WTC11 (cell line): ENCODE results near the gene STK32C. TPM values are rescaled to one million over a fixed set of nuclear protein-coding genes. Genes with fewer than 3 reads are reported as not detected.

Experiments used
- ATAC-seq: fragments of 200-7000 bp; cut with Tn5 transposase; 2 replicates; pipeline ENCODE4 v1.10.0; 2021; ENCODE audit warnings: mild to moderate bottlenecking, moderate library complexity
- CTCF ChIA-PET: fragments of 300-600 bp; sonication (Branson Sonifier 250); formaldehyde crosslinking; loops from one replicate; lab custom pipeline; 2021; ENCODE audit warnings: antibody characterized with exemption; lab: Charles Lee
- POLR2A ChIA-PET: fragments of 350-600 bp; sonication (Branson Sonifier 250); formaldehyde crosslinking; loops from one replicate; lab custom pipeline; 2021; ENCODE audit warnings: antibody characterized with exemption; lab: Charles Lee
- DNase-seq: peaks from one replicate; pipeline ENCODE4 v3.0.0; 2021; ENCODE audit warnings: low spot score
- H3K27ac Mint-ChIP-seq: 2 replicates; pipeline ENCODE4 v1.8.0; 2021; ENCODE audit warnings: mixed read lengths
- H3K27me3 Mint-ChIP-seq: 2 replicates; pipeline ENCODE4 v1.8.0; 2021; ENCODE audit warnings: low read depth, mild to moderate bottlenecking, moderate library complexity, mixed read lengths
- H3K36me3 Mint-ChIP-seq: 2 replicates; pipeline ENCODE4 v1.8.0; 2021; ENCODE audit warnings: mixed read lengths
- H3K4me1 Mint-ChIP-seq: 2 replicates; pipeline ENCODE4 v1.8.0; 2022; ENCODE audit warnings: mixed read lengths
- H3K4me3 Mint-ChIP-seq: 2 replicates; pipeline ENCODE4 v1.8.0; 2021; ENCODE audit warnings: mild to moderate bottlenecking, moderate library complexity, mixed read lengths
- H3K9me3 Mint-ChIP-seq: 2 replicates; pipeline ENCODE4 v1.8.0; 2021; ENCODE audit warnings: mixed read lengths
- ATF1 ChIP-seq: sonication (generic); formaldehyde crosslinking; IDR thresholded peaks from 2 replicates; pipeline ENCODE4 v1.8.1; 2023; ENCODE audit warnings: mild to moderate bottlenecking, moderate library complexity, missing genetic modification reagents
- CREM ChIP-seq: sonication (generic); formaldehyde crosslinking; IDR thresholded peaks from 2 replicates; pipeline ENCODE4 v1.8.1; 2022; ENCODE audit warnings: mild to moderate bottlenecking, missing genetic modification reagents, moderate library complexity
- FOXP1 ChIP-seq: sonication (generic); formaldehyde crosslinking; IDR thresholded peaks from 2 replicates; pipeline ENCODE4 v1.8.0; 2022; ENCODE audit warnings: missing genetic modification reagents, mild to moderate bottlenecking, moderate library complexity, borderline replicate concordance
- GRHL2 ChIP-seq: fragments of 250-450 bp; sonication (Bioruptor Pico); IDR thresholded peaks from 2 replicates; pipeline ENCODE4 v1.8.0; 2022; ENCODE audit warnings: mild to moderate bottlenecking, moderate library complexity; ENCODE audit not compliant: insufficient replicate concordance, severe bottlenecking
- SP1 ChIP-seq: sonication (generic); formaldehyde crosslinking; conservative IDR thresholded peaks from 2 replicates; pipeline ENCODE4 v1.8.1; 2022; ENCODE audit warnings: missing genetic modification reagents
- ZNF281 ChIP-seq: sonication (generic); formaldehyde crosslinking; IDR thresholded peaks from 2 replicates; pipeline ENCODE4 v1.8.0; 2023; ENCODE audit warnings: mild to moderate bottlenecking, missing genetic modification reagents
- ZNF396 ChIP-seq: fragments of 250-450 bp; sonication (Bioruptor Pico); IDR thresholded peaks from 2 replicates; pipeline ENCODE4 v1.8.0; 2021; ENCODE audit warnings: mild to moderate bottlenecking, moderate library complexity, borderline replicate concordance
- ZNF532 ChIP-seq: fragments of 250-450 bp; sonication (Bioruptor Pico); IDR thresholded peaks from 2 replicates; pipeline ENCODE4 v1.9.0; 2021; ENCODE audit warnings: mild to moderate bottlenecking, borderline replicate concordance
- ZSCAN18 ChIP-seq: fragments of 250-450 bp; sonication (Bioruptor Pico); IDR thresholded peaks from 2 replicates; pipeline ENCODE4 v2.1.2; 2022; ENCODE audit warnings: mild to moderate bottlenecking, moderate library complexity
- total RNA-seq: library from RNA; stranded (reverse); gene quantifications from 3 replicates; pipeline ENCODE4 v1.2.3, GENCODE V29; 2021
- TF ChIP-seq, protein P1 (sequence below): sonication (generic); formaldehyde crosslinking; IDR thresholded peaks from 2 replicates; pipeline ENCODE4 v1.8.1; 2023; ENCODE audit warnings: mild to moderate bottlenecking, missing genetic modification reagents, moderate library complexity
- TF ChIP-seq, protein P2 (sequence below): fragments of 250-450 bp; sonication (Bioruptor Pico); IDR thresholded peaks from 2 replicates; pipeline ENCODE4 v1.9.0; 2021; ENCODE audit warnings: mild to moderate bottlenecking
- TF ChIP-seq, protein P3 (sequence below): sonication (generic); formaldehyde crosslinking; IDR thresholded peaks from 2 replicates; pipeline ENCODE4 v1.8.1; 2023; ENCODE audit warnings: mild to moderate bottlenecking, missing genetic modification reagents, borderline replicate concordance
- TF ChIP-seq, protein P4 (sequence below): fragments of 200-600 bp; IDR thresholded peaks from 2 replicates; pipeline ENCODE4 v1.8.0; 2022; ENCODE audit warnings: antibody characterized with exemption

The STK32C gene
- total RNA-seq, 1 experiment from 2014 or later: 20.7 TPM

DNA sequence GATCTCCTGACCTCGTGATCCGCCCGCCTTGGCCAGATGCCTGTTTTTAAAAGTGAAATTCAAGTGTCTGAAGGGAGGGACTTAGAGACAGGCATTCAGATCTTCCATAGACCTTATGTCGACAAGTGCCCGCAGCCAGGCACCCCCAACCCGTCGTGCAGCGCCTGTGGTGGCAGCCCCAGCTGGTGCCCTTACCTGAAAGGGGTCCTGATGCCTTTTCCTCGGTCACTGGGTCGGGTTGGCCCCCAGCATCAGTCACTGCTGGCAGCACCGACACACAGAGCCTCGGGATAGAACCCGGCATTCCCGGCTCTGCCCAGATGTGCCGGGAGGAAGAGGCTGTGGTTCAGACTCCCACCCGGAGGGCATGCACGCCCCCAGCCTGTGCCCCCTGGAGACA is 47.5 kb upstream of the STK32C start:
- Mint-ChIP-seq H3K4me1 (no peaks in the 10 kb centered on the region), H3K4me3 (no peak overlapping the region), H3K27ac (no peak overlapping the region), H3K9me3 (no peaks in the 10 kb centered on the region), H3K27me3 (peaks cover 7% of the 10 kb centered on the region)
- POLR2A ChIA-PET: no interaction called here
- ATAC-seq: no peak
- CTCF ChIA-PET: interaction anchor here (0.7 to 1.8 kb wide), 4 partner anchors 22 to 133 kb away, joined by 3 to 6 read pairs (median 4); no protein-coding TSS in a partner anchor
- TF ChIP-seq ATF1: no peak
- TF ChIP-seq ZNF281: no peak
- no peak for TF ChIP-seq ZSCAN18
- TF ChIP-seq CREM (CRISPR knock-in tag): no peak
- TF ChIP-seq, protein P1, sequence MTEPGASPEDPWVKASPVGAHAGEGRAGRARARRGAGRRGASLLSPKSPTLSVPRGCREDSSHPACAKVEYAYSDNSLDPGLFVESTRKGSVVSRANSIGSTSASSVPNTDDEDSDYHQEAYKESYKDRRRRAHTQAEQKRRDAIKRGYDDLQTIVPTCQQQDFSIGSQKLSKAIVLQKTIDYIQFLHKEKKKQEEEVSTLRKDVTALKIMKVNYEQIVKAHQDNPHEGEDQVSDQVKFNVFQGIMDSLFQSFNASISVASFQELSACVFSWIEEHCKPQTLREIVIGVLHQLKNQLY (CRISPR knock-in tag): no peak
- TF ChIP-seq, protein P2, sequence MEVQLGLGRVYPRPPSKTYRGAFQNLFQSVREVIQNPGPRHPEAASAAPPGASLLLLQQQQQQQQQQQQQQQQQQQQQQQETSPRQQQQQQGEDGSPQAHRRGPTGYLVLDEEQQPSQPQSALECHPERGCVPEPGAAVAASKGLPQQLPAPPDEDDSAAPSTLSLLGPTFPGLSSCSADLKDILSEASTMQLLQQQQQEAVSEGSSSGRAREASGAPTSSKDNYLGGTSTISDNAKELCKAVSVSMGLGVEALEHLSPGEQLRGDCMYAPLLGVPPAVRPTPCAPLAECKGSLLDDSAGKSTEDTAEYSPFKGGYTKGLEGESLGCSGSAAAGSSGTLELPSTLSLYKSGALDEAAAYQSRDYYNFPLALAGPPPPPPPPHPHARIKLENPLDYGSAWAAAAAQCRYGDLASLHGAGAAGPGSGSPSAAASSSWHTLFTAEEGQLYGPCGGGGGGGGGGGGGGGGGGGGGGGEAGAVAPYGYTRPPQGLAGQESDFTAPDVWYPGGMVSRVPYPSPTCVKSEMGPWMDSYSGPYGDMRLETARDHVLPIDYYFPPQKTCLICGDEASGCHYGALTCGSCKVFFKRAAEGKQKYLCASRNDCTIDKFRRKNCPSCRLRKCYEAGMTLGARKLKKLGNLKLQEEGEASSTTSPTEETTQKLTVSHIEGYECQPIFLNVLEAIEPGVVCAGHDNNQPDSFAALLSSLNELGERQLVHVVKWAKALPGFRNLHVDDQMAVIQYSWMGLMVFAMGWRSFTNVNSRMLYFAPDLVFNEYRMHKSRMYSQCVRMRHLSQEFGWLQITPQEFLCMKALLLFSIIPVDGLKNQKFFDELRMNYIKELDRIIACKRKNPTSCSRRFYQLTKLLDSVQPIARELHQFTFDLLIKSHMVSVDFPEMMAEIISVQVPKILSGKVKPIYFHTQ (CRISPR knock-in tag): no peak
- no peak for TF ChIP-seq SP1 (CRISPR knock-in tag)
- TF ChIP-seq, protein P3, sequence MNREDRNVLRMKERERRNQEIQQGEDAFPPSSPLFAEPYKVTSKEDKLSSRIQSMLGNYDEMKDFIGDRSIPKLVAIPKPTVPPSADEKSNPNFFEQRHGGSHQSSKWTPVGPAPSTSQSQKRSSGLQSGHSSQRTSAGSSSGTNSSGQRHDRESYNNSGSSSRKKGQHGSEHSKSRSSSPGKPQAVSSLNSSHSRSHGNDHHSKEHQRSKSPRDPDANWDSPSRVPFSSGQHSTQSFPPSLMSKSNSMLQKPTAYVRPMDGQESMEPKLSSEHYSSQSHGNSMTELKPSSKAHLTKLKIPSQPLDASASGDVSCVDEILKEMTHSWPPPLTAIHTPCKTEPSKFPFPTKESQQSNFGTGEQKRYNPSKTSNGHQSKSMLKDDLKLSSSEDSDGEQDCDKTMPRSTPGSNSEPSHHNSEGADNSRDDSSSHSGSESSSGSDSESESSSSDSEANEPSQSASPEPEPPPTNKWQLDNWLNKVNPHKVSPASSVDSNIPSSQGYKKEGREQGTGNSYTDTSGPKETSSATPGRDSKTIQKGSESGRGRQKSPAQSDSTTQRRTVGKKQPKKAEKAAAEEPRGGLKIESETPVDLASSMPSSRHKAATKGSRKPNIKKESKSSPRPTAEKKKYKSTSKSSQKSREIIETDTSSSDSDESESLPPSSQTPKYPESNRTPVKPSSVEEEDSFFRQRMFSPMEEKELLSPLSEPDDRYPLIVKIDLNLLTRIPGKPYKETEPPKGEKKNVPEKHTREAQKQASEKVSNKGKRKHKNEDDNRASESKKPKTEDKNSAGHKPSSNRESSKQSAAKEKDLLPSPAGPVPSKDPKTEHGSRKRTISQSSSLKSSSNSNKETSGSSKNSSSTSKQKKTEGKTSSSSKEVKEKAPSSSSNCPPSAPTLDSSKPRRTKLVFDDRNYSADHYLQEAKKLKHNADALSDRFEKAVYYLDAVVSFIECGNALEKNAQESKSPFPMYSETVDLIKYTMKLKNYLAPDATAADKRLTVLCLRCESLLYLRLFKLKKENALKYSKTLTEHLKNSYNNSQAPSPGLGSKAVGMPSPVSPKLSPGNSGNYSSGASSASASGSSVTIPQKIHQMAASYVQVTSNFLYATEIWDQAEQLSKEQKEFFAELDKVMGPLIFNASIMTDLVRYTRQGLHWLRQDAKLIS (CRISPR knock-in tag): no peak
- TF ChIP-seq, all 79 proteins: peak for 0
- no peak for DNase-seq
- H3K36me3 Mint-ChIP-seq: no peaks in the 10 kb centered on the region

DNA sequence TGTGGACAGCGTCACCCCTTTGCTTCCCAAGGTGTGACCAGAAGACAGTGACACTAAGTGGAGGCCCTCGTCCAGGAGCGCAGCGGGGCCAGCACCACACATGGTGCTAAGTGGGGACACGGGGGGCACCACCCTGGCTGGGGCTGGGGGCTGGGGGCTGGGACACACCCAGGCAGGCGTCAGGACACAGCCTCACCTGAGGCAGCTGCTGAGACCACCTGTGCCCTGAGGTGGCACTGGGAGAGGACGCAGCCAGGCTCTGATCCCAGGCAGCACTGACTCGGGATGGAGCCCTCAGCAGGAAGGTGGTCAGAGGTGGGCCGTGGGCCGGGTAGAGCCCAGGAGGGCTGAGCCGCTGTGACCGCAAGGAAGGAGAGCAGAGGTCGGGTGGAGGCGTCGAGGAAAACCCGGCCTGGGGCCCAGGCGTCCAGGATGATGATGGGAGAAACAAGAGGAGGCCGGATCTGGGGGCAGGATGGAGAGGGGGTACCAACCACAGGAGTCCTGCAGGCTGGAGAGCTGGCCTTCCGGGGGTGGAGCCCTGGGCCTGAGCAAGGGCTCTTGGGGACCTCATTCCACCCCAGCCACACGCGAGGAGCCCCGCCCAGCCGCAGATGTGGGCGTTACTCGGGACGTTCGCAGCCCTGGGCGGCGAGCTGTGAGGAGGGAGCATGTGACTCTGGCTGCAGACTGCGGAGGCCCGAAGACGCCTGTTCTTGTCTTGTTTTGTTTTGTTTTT is 46.8 kb upstream of the STK32C start:
- Mint-ChIP-seq H3K27ac (no peak overlapping the region), H3K4me1 (no peaks in the 10 kb centered on the region), H3K36me3 (no peaks in the 10 kb centered on the region), H3K4me3 (no peak overlapping the region), H3K27me3 (peaks cover 7% of the 10 kb centered on the region), H3K9me3 (no peaks in the 10 kb centered on the region)
- POLR2A ChIA-PET: no interaction called here
- ATAC-seq (no peak; the same call in 1 of the 2 replicates), DNase-seq (no peak)
- CTCF ChIA-PET: interaction anchor here (1.4 to 1.8 kb wide), 3 partner anchors 33 to 132 kb away, joined by 3 to 6 read pairs (median 5); no protein-coding TSS in a partner anchor
- TF ChIP-seq ZNF396 (CRISPR knock-in tag) (no peak), GRHL2 (CRISPR knock-in tag) (no peak), ZNF532 (CRISPR knock-in tag) (no peak), FOXP1 (CRISPR knock-in tag) (no peak)
- TF ChIP-seq, protein P4, sequence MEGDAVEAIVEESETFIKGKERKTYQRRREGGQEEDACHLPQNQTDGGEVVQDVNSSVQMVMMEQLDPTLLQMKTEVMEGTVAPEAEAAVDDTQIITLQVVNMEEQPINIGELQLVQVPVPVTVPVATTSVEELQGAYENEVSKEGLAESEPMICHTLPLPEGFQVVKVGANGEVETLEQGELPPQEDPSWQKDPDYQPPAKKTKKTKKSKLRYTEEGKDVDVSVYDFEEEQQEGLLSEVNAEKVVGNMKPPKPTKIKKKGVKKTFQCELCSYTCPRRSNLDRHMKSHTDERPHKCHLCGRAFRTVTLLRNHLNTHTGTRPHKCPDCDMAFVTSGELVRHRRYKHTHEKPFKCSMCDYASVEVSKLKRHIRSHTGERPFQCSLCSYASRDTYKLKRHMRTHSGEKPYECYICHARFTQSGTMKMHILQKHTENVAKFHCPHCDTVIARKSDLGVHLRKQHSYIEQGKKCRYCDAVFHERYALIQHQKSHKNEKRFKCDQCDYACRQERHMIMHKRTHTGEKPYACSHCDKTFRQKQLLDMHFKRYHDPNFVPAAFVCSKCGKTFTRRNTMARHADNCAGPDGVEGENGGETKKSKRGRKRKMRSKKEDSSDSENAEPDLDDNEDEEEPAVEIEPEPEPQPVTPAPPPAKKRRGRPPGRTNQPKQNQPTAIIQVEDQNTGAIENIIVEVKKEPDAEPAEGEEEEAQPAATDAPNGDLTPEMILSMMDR: no peak
